PC-3 (cell line): ENCODE results near the gene SAFB.

Experiments used
- EZH2 ChIP-seq: fragments of 300-600 bp; sonication (generic); IDR thresholded peaks from one replicate; pipeline ENCODE4 v1.6.1; 2017; ENCODE audit warnings: antibody characterized with exemption, mild to moderate bottlenecking, low read length; ENCODE audit not compliant: unreplicated experiment
- TF ChIP-seq, protein P1 (sequence below): fragments of 300-600 bp; sonication (generic); conservative IDR thresholded peaks from 2 replicates; pipeline ENCODE4 v1.5.1; 2017; ENCODE audit warnings: antibody characterized with exemption, low read depth, mild to moderate bottlenecking, low read length

DNA sequence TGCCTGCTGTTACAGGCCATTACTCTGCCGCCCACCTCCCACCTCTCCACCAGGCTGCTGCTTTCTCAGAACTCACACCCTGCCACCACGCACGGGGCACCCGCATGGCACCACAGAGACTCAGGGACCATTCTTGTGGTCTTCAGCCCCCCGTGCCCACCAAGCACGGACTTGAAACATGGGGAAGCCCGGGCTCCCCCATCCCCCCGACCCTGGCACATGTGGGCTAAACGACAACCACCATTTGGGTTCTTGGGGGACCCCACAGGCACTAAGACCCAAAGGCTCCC lies 32.1 kb upstream of the SAFB start:
- TF ChIP-seq, protein P1, sequence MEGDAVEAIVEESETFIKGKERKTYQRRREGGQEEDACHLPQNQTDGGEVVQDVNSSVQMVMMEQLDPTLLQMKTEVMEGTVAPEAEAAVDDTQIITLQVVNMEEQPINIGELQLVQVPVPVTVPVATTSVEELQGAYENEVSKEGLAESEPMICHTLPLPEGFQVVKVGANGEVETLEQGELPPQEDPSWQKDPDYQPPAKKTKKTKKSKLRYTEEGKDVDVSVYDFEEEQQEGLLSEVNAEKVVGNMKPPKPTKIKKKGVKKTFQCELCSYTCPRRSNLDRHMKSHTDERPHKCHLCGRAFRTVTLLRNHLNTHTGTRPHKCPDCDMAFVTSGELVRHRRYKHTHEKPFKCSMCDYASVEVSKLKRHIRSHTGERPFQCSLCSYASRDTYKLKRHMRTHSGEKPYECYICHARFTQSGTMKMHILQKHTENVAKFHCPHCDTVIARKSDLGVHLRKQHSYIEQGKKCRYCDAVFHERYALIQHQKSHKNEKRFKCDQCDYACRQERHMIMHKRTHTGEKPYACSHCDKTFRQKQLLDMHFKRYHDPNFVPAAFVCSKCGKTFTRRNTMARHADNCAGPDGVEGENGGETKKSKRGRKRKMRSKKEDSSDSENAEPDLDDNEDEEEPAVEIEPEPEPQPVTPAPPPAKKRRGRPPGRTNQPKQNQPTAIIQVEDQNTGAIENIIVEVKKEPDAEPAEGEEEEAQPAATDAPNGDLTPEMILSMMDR = no peak
- no peak for TF ChIP-seq EZH2
